Adrenal gland (tissue), 12 donors: ENCODE results near the gene TFB1M. TPM values are rescaled to one million over a fixed set of nuclear protein-coding genes. Genes with fewer than 3 reads are reported as not detected.
A peak's percentile ranks its signal among the peaks of the same experiment; 100 is the strongest.

Source experiments
- DNase-seq, 7 donors: peaks; one replicate each; pipeline ENCODE4 v3.0.0-alpha.2; 2019 to 2020
- H3K27ac ChIP-seq, 5 donors: fragments of 200-600 bp; sonication (generic) in 4 of 5; 1 replicate in 3 of 5; 2 replicates in 2 of 5; pipeline versions ENCODE4 v1.5.1 to v1.8.0; 2016 to 2020; ENCODE audit warnings: mild to moderate bottlenecking in 1 of 5
- H3K27me3 ChIP-seq: fragments of 200-600 bp; 2 replicates; pipeline ENCODE4 v1.8.0; 2021
- H3K36me3 ChIP-seq, 2 donors: fragments of 200-600 bp; replicated peaks in 1 of 2; 1 replicate in 1 of 2; 2 replicates in 1 of 2; pipeline versions ENCODE4 v1.5.1 to v1.8.0; 2018 to 2022
- H3K4me1 ChIP-seq, 2 donors: fragments of 200-600 bp; replicated peaks in 1 of 2; 1 replicate in 1 of 2; 2 replicates in 1 of 2; pipeline versions ENCODE4 v1.5.1 to v1.8.0; 2018 to 2021
- H3K4me3 ChIP-seq, 4 donors: fragments of 200-600 bp; sonication (generic) in 3 of 4; one replicate each; pipeline ENCODE4 v1.5.1; 2016 to 2018
- H3K9me3 ChIP-seq, 3 donors: fragments of 200-600 bp; sonication (generic) in 1 of 3; replicated peaks in 1 of 3; 1 replicate in 2 of 3; 2 replicates in 1 of 3; pipeline versions ENCODE4 v1.5.1 to v1.8.0; 2016 to 2021
- CTCF ChIP-seq, 6 experiments: fragments of 450-650 bp in 4 of 6; fragments of 200-600 bp in 2 of 6; sonication (generic) in 1 of 6; IDR thresholded peaks; 1 replicate in 5 of 6; 2 replicates in 1 of 6; pipeline versions ENCODE4 v1.5.1 to v1.8.0; 2016 to 2021; ENCODE audit warnings: antibody characterized with exemption in 6 of 6, mild to moderate bottlenecking in 2 of 6, moderate library complexity in 1 of 6
- POLR2A ChIP-seq, 2 donors: fragments of 450-650 bp; IDR thresholded peaks; one replicate each; pipeline ENCODE4 v1.6.1; 2017; ENCODE audit warnings: antibody characterized with exemption in 2 of 2, mild to moderate bottlenecking in 2 of 2, moderate library complexity in 1 of 2
- WGBS, 4 donors: extraction: QIAGEN DNeasy Blood & Tissue Kit in 2 of 4; methylation state at CpG; one replicate each; pipeline versions ENCODE4 v1.1.5 to v1.1.7; 2013 to 2017; 5-methylcytosine and 5-hydroxymethylcytosine counted together
- intact Hi-C, 2 donors: fragments of 100-400 bp; cut with DNase I; formaldehyde crosslinking; loops; one replicate each; pipeline versions ENCODE4 v1.14.1 to v1.15.0; 2022 to 2023
- polyA plus RNA-seq, 3 donors: library from polyadenylated mRNA; stranded (reverse); fragments of 200-250 nt in 2 of 3; fragments of 350-450 nt in 1 of 3; fragmentation: Illumina TruSeq in 1 of 3; extraction: RNeasy Lipid Tissue Mini Kit (QIAGEN cat#74804) in 1 of 3; gene quantifications; one replicate each; pipeline ENCODE4 v1.2.3, GENCODE V29; 2013 to 2014
- total RNA-seq, 9 donors: library from RNA; depleted of rRNA in 4 of 9; stranded (reverse); fragments of >200 nt in 4 of 9; fragments of 120-200 nt in 1 of 9; fragmentation: NEBNext Ultra II Directional in 1 of 9; extraction: Animal tissue kit (Norgen Biotek cat#: 25700) in 1 of 9; gene quantifications; one replicate each; pipeline versions ENCODE4 v1.1.0 to v1.2.4, GENCODE V29; 2013 to 2023
- donor health status: healthy with polysubstance abuse.
- donor health status: Bipolar disorder and iron deficiency.
- donor health status: DM: yes; HTN: yes; CAD: no.
- donor health status: DM: no; HTN: no; CAD: no.
- donor health status: DM: no; HTN: no; CAD: no.
- donor health status: DM: yes; HTN: yes; CAD: no.

The TFB1M gene
- total and polyA plus RNA-seq, 12 donors: 17.1 to 74.8 (median 49.8) TPM

GRCh38 chr6:155333414-155333813 is 19.1 kb upstream of the TFB1M start:
- DNase-seq: no peak
- no peaks in the 10 kb centered on the region for H3K9me3 ChIP-seq
- no peak overlapping the region for H3K4me3 ChIP-seq
- intact Hi-C loops: no loop called here
- TF ChIP-seq POLR2A (IDR thresholded peaks at IDR 0.05): no peak
- 42 to 61% (median 56%) methylated on average over 5 of the region's 5 CpGs for WGBS, 4 donors
- H3K4me1 ChIP-seq: peaks cover 4 to 10% of the 10 kb centered on the region in 2 donors
- no peaks in the 10 kb centered on the region for H3K36me3 ChIP-seq
- H3K27ac ChIP-seq: peak overlapping the region in 1 of 5 donors; percentile 15
- no peaks in the 10 kb centered on the region for H3K27me3 ChIP-seq

DNA sequence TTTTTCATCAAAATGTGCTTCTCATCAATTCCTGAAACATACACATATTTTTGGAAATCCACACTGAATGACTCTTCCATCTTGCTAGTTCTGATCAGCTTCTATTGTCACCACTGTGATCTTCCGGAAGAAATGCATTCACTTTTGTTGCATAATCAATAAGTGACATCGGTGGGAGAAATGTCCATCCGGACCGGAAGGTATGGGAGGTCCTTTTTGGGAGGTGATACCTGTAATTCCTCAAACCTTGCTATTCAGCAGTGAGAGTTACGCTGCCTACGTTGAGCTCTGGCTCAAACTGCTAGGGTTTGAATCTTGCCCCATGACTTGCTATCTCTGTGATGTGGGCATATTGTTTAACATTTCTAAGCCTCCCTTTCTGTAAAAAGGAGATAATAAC is 16.6 kb upstream of the TFB1M start:
- no peak for DNase-seq
- Histone ChIP-seq H3K36me3 (no peaks in the 10 kb centered on the region), H3K27ac (no peak overlapping the region), H3K27me3 (no peaks in the 10 kb centered on the region), H3K4me1 (peaks cover 4 to 10% of the 10 kb centered on the region in 2 donors), H3K9me3 (no peaks in the 10 kb centered on the region), H3K4me3 (no peak overlapping the region)
- intact Hi-C loops: no loop called here
- TF ChIP-seq POLR2A (IDR thresholded peaks at IDR 0.05) (no peak), CTCF (IDR thresholded peaks at IDR 0.05) (no peak)
- 95 to 100% (median 96%) methylated on average over 6 of the region's 6 CpGs for WGBS, 4 donors

DNA sequence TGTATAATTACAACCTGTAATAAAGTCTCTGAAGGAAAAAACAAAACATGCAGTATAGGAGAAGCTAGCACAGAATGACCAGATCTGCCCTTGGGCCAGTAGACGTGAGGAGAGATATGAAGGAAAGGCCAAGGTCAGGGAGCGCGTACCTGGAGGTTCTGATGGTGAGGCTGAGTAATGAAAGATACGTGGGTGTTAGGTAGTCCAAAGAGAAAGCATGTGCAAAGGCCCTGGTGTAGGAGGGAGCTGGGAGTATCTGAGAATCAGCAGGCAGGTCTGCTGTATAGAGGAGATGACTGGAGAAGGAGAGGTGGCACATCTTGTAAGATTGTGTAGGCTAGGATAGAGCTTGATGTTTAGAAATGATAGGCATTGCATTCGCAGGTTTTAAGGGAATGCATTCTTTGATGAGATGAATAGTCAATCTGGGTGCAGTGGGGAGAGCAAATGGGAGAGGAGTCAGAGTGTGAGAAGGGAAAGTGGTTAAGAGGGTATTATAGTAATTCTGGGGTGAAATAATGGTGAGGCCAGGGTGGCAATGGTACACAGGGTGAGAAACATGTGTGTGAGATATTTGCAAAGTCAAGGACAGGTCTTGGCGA is 15.9 kb upstream of the TFB1M start:
- 58 to 77% (median 70%) methylated on average over 6 of the region's 6 CpGs for WGBS, 4 donors
- Histone ChIP-seq H3K27ac (no peak overlapping the region), H3K9me3 (no peaks in the 10 kb centered on the region), H3K4me3 (no peak overlapping the region), H3K27me3 (no peaks in the 10 kb centered on the region), H3K4me1 (peaks cover 4 to 10% of the 10 kb centered on the region in 2 donors), H3K36me3 (no peaks in the 10 kb centered on the region)
- TF ChIP-seq POLR2A (IDR thresholded peaks at IDR 0.05) (no peak), CTCF (IDR thresholded peaks at IDR 0.05) (no peak)
- DNase-seq: no peak
- intact Hi-C loops: no loop called here

DNA sequence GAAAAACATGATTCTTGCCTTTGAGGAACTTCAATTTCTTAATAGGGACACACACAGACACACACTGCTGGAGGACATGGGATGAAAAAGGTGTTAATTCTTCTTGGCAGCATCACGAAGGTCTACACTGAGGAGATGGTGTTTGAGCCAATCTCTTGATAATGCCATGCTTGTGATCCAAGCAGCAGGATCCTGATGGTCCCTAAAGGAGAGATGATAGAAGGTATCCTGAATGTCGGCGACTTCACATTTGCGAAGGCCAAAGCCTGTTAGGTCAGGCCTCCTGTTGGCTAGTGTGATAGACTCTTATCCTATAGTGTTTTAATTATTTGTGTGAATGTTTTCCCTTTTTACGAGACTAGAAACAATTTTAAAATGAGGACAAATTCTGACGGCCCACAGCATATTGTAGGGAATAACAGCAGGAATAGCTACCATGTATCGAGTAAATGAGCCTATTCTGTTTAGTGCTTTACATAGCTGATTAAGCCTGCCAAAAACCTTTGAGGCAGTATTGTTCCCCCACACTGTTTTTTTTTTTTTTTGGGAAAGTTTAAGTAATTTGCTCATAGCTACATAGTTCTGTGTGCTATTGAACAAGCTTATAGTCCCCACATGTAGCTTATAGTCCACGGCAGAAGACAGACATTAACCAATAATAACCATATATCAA is 15.3 kb upstream of the TFB1M start:
- Histone ChIP-seq H3K4me3 (no peak overlapping the region), H3K36me3 (no peaks in the 10 kb centered on the region), H3K4me1 (peaks cover 4 to 10% of the 10 kb centered on the region in 2 donors), H3K27ac (no peak overlapping the region), H3K9me3 (no peaks in the 10 kb centered on the region), H3K27me3 (no peaks in the 10 kb centered on the region)
- no peak for DNase-seq
- 92 to 97% (median 95%) methylated on average over 8 of the region's 8 CpGs for WGBS, 4 donors
- intact Hi-C loops: loop anchor here (10.0 kb wide), 2 partner anchors 165 to 205 kb away; no protein-coding TSS in a partner anchor
- TF ChIP-seq CTCF (IDR thresholded peaks at IDR 0.05) (no peak), POLR2A (IDR thresholded peaks at IDR 0.05) (no peak)
